Natural killer cell (primary cell): ENCODE data around the gene DPYD. TPM values are rescaled to one million over a fixed set of nuclear protein-coding genes. Genes with fewer than 3 reads are reported as not detected.

Source experiments
- ATAC-seq, 3 donors: fragments of 150-1000 bp in 2 of 3; fragments of 200-7000 bp in 1 of 3; cut with Tn5 transposase; 1 replicate in 1 of 3; 2 replicates in 2 of 3; pipeline ENCODE4 v1.10.0; 2021; ENCODE audit warnings: mild to moderate bottlenecking in 2 of 3, moderate library complexity in 2 of 3
- DNase-seq, 2 donors: peaks; one replicate each; pipeline versions ENCODE4 v3.0.0 to v3.0.0-alpha.2; 2013 to 2021; ENCODE audit warnings: mixed read lengths in 1 of 2
- H3K27ac ChIP-seq: one replicate; pipeline ENCODE4 v1.5.1; 2013; ENCODE audit warnings: mild to moderate bottlenecking, low read length
- H3K27me3 ChIP-seq: one replicate; pipeline ENCODE4 v1.6.1; 2013; ENCODE audit warnings: low read length; ENCODE audit not compliant: control insufficient read depth, insufficient read depth
- H3K36me3 ChIP-seq: one replicate; pipeline ENCODE4 v1.6.1; 2013; ENCODE audit warnings: low read length; ENCODE audit not compliant: control insufficient read depth, insufficient read depth
- H3K4me1 ChIP-seq: one replicate; pipeline ENCODE4 v1.6.1; 2013; ENCODE audit warnings: low read length; ENCODE audit not compliant: control insufficient read depth, insufficient read depth
- H3K4me3 ChIP-seq: one replicate; pipeline ENCODE4 v1.5.1; 2013; ENCODE audit warnings: low read length
- H3K9me3 ChIP-seq: one replicate; pipeline ENCODE4 v1.6.1; 2013; ENCODE audit warnings: low read length; ENCODE audit not compliant: control insufficient read depth, insufficient read depth
- H3K27ac Mint-ChIP-seq, 2 donors: one replicate each; pipeline ENCODE4 v1.8.0; 2022; ENCODE audit warnings: mild to moderate bottlenecking in 2 of 2, mixed read lengths in 2 of 2, moderate library complexity in 1 of 2
- H3K27me3 Mint-ChIP-seq, 2 donors: one replicate each; pipeline ENCODE4 v1.8.0; 2022; ENCODE audit warnings: low read depth in 2 of 2, mixed read lengths in 2 of 2
- H3K36me3 Mint-ChIP-seq: one replicate; pipeline ENCODE4 v1.8.0; 2022; ENCODE audit warnings: mixed read lengths
- H3K4me1 Mint-ChIP-seq, 2 donors: one replicate each; pipeline ENCODE4 v1.8.0; 2022; ENCODE audit warnings: mixed read lengths in 2 of 2
- H3K4me3 Mint-ChIP-seq: one replicate; pipeline ENCODE4 v1.8.0; 2022; ENCODE audit warnings: mild to moderate bottlenecking, moderate library complexity, mixed read lengths
- H3K9me3 Mint-ChIP-seq, 2 donors: one replicate each; pipeline ENCODE4 v1.8.0; 2022; ENCODE audit warnings: mixed read lengths in 2 of 2
- WGBS: methylation state at CpG from one replicate; pipeline ENCODE4 v1.1.7; 2013; ENCODE audit warnings: missing lambda C conversion rate; ENCODE audit not compliant: insufficient coverage; 5-methylcytosine and 5-hydroxymethylcytosine counted together
- intact Hi-C: fragments of 100-400 bp; cut with micrococcal nuclease; formaldehyde crosslinking; loops from one replicate; pipeline ENCODE4 v1.14.2; 2022
- total RNA-seq, 4 donors: library from RNA; stranded (reverse); fragments of 120-200 nt in 1 of 4; gene quantifications; one replicate each; pipeline versions ENCODE4 v1.2.3 to v1.2.4, GENCODE V29; 2013 to 2022
- TF ChIP-seq, protein P1 (sequence below): fragments of 200-600 bp; IDR thresholded peaks from one replicate; pipeline ENCODE4 v1.8.0; 2022; ENCODE audit warnings: antibody characterized with exemption

DPYD gene
- total RNA-seq, 3 donors from 2014 or later (not counting 1 experiment from before 2014, with no cell fraction given) = 56.6 to 66.7 (median 56.9) TPM

GRCh38 chr1:97608272-97608671, 312.6 kb downstream of the DPYD start:
- Histone ChIP-seq H3K27ac (no peak overlapping the region), H3K36me3 (no peaks in the 10 kb centered on the region), H3K4me3 (no peak overlapping the region), H3K27me3 (no peaks in the 10 kb centered on the region), H3K9me3 (no peaks in the 10 kb centered on the region), H3K4me1 (no peaks in the 10 kb centered on the region)
- peak in 2 of 3 donors; percentile 34 to 85 for ATAC-seq
- Mint-ChIP-seq H3K27ac (no peak overlapping the region), H3K4me1 (peaks cover 25 to 28% of the 10 kb centered on the region in 2 donors), H3K36me3 (no peaks in the 10 kb centered on the region), H3K9me3 (no peaks in the 10 kb centered on the region), H3K27me3 (no peaks in the 10 kb centered on the region), H3K4me3 (no peak overlapping the region)
- TF ChIP-seq, protein P1, sequence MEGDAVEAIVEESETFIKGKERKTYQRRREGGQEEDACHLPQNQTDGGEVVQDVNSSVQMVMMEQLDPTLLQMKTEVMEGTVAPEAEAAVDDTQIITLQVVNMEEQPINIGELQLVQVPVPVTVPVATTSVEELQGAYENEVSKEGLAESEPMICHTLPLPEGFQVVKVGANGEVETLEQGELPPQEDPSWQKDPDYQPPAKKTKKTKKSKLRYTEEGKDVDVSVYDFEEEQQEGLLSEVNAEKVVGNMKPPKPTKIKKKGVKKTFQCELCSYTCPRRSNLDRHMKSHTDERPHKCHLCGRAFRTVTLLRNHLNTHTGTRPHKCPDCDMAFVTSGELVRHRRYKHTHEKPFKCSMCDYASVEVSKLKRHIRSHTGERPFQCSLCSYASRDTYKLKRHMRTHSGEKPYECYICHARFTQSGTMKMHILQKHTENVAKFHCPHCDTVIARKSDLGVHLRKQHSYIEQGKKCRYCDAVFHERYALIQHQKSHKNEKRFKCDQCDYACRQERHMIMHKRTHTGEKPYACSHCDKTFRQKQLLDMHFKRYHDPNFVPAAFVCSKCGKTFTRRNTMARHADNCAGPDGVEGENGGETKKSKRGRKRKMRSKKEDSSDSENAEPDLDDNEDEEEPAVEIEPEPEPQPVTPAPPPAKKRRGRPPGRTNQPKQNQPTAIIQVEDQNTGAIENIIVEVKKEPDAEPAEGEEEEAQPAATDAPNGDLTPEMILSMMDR = no peak
- DNase-seq = no peak
- intact Hi-C loops = no loop called here
- WGBS = 47% methylated on average over 3 of the region's 4 CpGs

DNA sequence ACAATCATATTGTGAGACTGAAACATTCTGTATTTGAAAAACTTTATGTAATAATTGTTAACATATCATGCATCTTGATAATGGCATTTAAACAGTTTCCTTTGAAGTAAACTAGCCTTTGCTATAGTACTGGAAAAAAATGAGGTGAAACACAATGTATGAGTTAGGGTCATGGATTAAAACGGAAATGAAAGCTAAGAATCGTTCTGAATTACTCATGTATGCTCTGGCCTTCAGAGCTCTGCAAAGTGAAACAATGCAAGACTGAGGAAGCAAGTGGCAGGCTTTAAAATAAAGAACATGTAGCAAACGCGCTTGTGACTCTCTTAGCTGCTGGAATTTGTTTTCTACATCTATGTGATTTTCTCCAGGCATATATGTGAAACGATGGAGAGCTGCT, 317.1 kb downstream of the DPYD start:
- 90% methylated on average over 5 of the region's 5 CpGs for WGBS
- no peaks in the 10 kb centered on the region for H3K9me3 Mint-ChIP-seq
- intact Hi-C loops = no loop called here
- TF ChIP-seq, protein P1 = no peak
- no peaks in the 10 kb centered on the region for H3K9me3 ChIP-seq
- H3K27me3 Mint-ChIP-seq = no peaks in the 10 kb centered on the region
- no peaks in the 10 kb centered on the region for H3K36me3 Mint-ChIP-seq
- H3K4me1 ChIP-seq = no peaks in the 10 kb centered on the region
- no peaks in the 10 kb centered on the region for H3K27me3 ChIP-seq
- H3K4me3 ChIP-seq = no peak overlapping the region
- no peak overlapping the region for H3K4me3 Mint-ChIP-seq
- ATAC-seq (no peak), DNase-seq (no peak)
- peaks cover 8 to 11% of the 10 kb centered on the region in 2 donors for H3K4me1 Mint-ChIP-seq
- no peak overlapping the region for H3K27ac Mint-ChIP-seq
- no peak overlapping the region for H3K27ac ChIP-seq
- H3K36me3 ChIP-seq = no peaks in the 10 kb centered on the region

DNA sequence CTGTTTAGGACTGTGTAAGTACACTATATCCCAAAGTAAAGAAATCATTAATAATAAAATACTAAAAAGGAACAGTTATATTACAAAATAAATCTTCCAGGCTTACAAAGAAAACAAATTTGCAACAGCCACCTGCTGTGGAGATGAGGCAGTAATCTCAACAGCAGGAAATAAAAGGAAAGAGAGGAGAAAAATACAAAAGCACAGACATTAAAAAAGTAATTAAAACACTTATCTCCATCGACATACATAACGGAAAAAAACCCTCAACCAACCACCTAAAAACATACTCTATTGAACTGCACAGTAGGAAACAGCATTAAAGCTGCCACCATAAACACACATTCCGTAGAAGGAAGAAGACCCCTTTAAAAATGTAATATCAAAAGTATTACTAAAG, 317.6 kb downstream of the DPYD start:
- Histone ChIP-seq H3K27ac (no peak overlapping the region), H3K27me3 (no peaks in the 10 kb centered on the region), H3K4me1 (no peaks in the 10 kb centered on the region), H3K9me3 (no peaks in the 10 kb centered on the region), H3K4me3 (no peak overlapping the region), H3K36me3 (no peaks in the 10 kb centered on the region)
- TF ChIP-seq, protein P1 = no peak
- intact Hi-C loops = no loop called here
- Mint-ChIP-seq H3K27me3 (no peaks in the 10 kb centered on the region), H3K4me3 (no peak overlapping the region), H3K9me3 (no peaks in the 10 kb centered on the region), H3K4me1 (peaks cover 4 to 9% of the 10 kb centered on the region in 2 donors), H3K27ac (no peak overlapping the region), H3K36me3 (no peaks in the 10 kb centered on the region)
- 100% methylated on average over 2 of the region's 3 CpGs for WGBS
- ATAC-seq = no peak
- no peak for DNase-seq

DNA sequence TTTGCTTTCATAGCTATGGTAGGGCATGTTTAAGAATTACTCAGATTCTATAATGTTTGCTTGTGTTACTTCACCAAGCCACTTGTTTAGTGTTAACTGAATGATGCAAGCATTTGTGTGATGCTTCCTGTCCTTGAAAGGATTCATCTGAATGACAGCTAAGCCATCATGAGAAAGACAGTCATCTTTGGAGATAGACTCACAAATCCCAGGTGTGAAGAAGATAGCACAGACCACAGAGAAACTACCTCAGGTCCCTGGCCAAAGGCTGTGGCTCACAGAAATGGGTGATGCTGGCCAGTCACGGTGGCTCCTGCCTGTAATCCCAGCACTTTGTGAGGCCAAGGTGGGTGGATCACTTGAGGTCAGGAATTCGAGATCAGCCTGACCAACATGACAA, 321.4 kb downstream of the DPYD start:
- H3K27me3 ChIP-seq = no peaks in the 10 kb centered on the region
- no peak overlapping the region for H3K4me3 ChIP-seq
- TF ChIP-seq, protein P1 = no peak
- Mint-ChIP-seq H3K9me3 (no peaks in the 10 kb centered on the region), H3K36me3 (no peaks in the 10 kb centered on the region), H3K4me1 (peaks cover 4 to 5% of the 10 kb centered on the region in 2 donors), H3K4me3 (no peak overlapping the region), H3K27me3 (no peaks in the 10 kb centered on the region), H3K27ac (no peak overlapping the region)
- DNase-seq (no peak), ATAC-seq (peak in 2 of 3 donors; percentile 29 to 49)
- intact Hi-C loops = no loop called here
- H3K27ac ChIP-seq = no peak overlapping the region
- peaks cover 5% of the 10 kb centered on the region for H3K36me3 ChIP-seq
- no CpG with 5 or more reads among the region's 2 CpGs for WGBS
- H3K9me3 ChIP-seq = no peaks in the 10 kb centered on the region
- no peaks in the 10 kb centered on the region for H3K4me1 ChIP-seq
